OCI-LY3 (cell line): ENCODE data around the gene EPHB2.

Source experiments
- H2AFZ ChIP-seq: fragments of 200-600, 300-600 bp; shearing (Covaris generic); 2 replicates; pipeline ENCODE4 v1.6.0; 2014; ENCODE audit warnings: antibody characterized with exemption, low read depth, low read length
- H3K27ac ChIP-seq: fragments of 200-600, 300-600 bp; sonication (generic); 2 replicates; pipeline ENCODE4 v1.5.1; 2014; ENCODE audit warnings: mild to moderate bottlenecking, low read length, moderate library complexity, mixed read lengths
- H3K27me3 ChIP-seq: fragments of 200-600, 300-600 bp; sonication (generic); 2 replicates; pipeline ENCODE4 v1.6.1; 2014; ENCODE audit warnings: low read depth, low read length, mixed read lengths
- H3K36me3 ChIP-seq: fragments of 200-600, 300-600 bp; sonication (generic); replicated peaks from 2 replicates; pipeline ENCODE3; 2014; ENCODE audit warnings: low read depth, low read length, mixed read lengths
- H3K4me1 ChIP-seq: fragments of 300-600, 200-600 bp; sonication (generic); 2 replicates; pipeline ENCODE4 v1.6.1; 2014; ENCODE audit warnings: low read length, mixed read lengths
- H3K4me2 ChIP-seq: fragments of 200-600, 300-600 bp; sonication (generic); 2 replicates; pipeline ENCODE4 v1.6.1; 2014; ENCODE audit warnings: low read length, mixed read lengths
- H3K4me3 ChIP-seq: fragments of 300-600, 200-600 bp; sonication (generic); 2 replicates; pipeline ENCODE4 v1.5.1; 2014; ENCODE audit warnings: antibody characterized with exemption, mild to moderate bottlenecking, low read length, moderate library complexity
- H3K79me2 ChIP-seq: fragments of 300-600, 200-600 bp; shearing (Covaris generic); 2 replicates; pipeline ENCODE4 v1.6.1; 2014; ENCODE audit warnings: mild to moderate bottlenecking, low read length, mixed read lengths
- H3K9ac ChIP-seq: fragments of 300-600, 200-600 bp; shearing (Covaris generic); 2 replicates; pipeline ENCODE4 v1.6.0; 2014; ENCODE audit warnings: mild to moderate bottlenecking, low read length, moderate library complexity
- H3K9me3 ChIP-seq: fragments of 200-600, 300-600 bp; shearing (Covaris generic); 2 replicates; pipeline ENCODE4 v1.6.1; 2014; ENCODE audit warnings: low read length, mixed read lengths; ENCODE audit not compliant: insufficient read depth
- H4K20me1 ChIP-seq: fragments of 200-600, 300-600 bp; sonication (generic); 2 replicates; pipeline ENCODE4 v1.6.1; 2016; ENCODE audit warnings: low read length, mixed read lengths; ENCODE audit not compliant: insufficient read depth
- EZH2phosphoT487 ChIP-seq: fragments of 200-600 bp; shearing (Covaris generic); IDR thresholded peaks from 2 replicates; pipeline ENCODE4 v1.6.1; 2018; ENCODE audit warnings: antibody characterized with exemption, mixed run types, low read depth
- TF ChIP-seq, protein P1 (sequence below): fragments of 200-600, 300-600 bp; sonication (generic); IDR thresholded peaks from 2 replicates; pipeline ENCODE4 v1.5.1; 2014; ENCODE audit warnings: antibody characterized with exemption, low read length, low read depth

The EPHB2 gene

GRCh38 chr1:22830041-22830566 is 119.5 kb downstream of the EPHB2 start:
- no peak for TF ChIP-seq EZH2phosphoT487
- TF ChIP-seq, protein P1, sequence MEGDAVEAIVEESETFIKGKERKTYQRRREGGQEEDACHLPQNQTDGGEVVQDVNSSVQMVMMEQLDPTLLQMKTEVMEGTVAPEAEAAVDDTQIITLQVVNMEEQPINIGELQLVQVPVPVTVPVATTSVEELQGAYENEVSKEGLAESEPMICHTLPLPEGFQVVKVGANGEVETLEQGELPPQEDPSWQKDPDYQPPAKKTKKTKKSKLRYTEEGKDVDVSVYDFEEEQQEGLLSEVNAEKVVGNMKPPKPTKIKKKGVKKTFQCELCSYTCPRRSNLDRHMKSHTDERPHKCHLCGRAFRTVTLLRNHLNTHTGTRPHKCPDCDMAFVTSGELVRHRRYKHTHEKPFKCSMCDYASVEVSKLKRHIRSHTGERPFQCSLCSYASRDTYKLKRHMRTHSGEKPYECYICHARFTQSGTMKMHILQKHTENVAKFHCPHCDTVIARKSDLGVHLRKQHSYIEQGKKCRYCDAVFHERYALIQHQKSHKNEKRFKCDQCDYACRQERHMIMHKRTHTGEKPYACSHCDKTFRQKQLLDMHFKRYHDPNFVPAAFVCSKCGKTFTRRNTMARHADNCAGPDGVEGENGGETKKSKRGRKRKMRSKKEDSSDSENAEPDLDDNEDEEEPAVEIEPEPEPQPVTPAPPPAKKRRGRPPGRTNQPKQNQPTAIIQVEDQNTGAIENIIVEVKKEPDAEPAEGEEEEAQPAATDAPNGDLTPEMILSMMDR, result no peak
- no peaks in the 10 kb centered on the region for H3K36me3 ChIP-seq
- H3K79me2 ChIP-seq, result no peaks in the 10 kb centered on the region
- no peaks in the 10 kb centered on the region for H4K20me1 ChIP-seq
- no peak overlapping the region for H3K4me3 ChIP-seq
- no peaks in the 10 kb centered on the region for H3K27me3 ChIP-seq
- H3K4me1 ChIP-seq, result no peaks in the 10 kb centered on the region
- H2AFZ ChIP-seq, result no peak overlapping the region
- H3K4me2 ChIP-seq, result no peak overlapping the region
- H3K9me3 ChIP-seq, result no peaks in the 10 kb centered on the region
- H3K9ac ChIP-seq, result no peak overlapping the region
- no peak overlapping the region for H3K27ac ChIP-seq

GRCh38 chr1:22830757-22831340 is 120.2 kb downstream of the EPHB2 start:
- H3K79me2 ChIP-seq, result no peaks in the 10 kb centered on the region
- no peaks in the 10 kb centered on the region for H3K9me3 ChIP-seq
- H3K9ac ChIP-seq, result no peak overlapping the region
- no peak overlapping the region for H3K27ac ChIP-seq
- H4K20me1 ChIP-seq, result no peaks in the 10 kb centered on the region
- no peaks in the 10 kb centered on the region for H3K4me1 ChIP-seq
- no peaks in the 10 kb centered on the region for H3K27me3 ChIP-seq
- no peak for TF ChIP-seq EZH2phosphoT487
- TF ChIP-seq, protein P1, result no peak
- H3K4me2 ChIP-seq, result no peak overlapping the region
- H2AFZ ChIP-seq, result no peak overlapping the region
- H3K4me3 ChIP-seq, result no peak overlapping the region
- no peaks in the 10 kb centered on the region for H3K36me3 ChIP-seq

DNA sequence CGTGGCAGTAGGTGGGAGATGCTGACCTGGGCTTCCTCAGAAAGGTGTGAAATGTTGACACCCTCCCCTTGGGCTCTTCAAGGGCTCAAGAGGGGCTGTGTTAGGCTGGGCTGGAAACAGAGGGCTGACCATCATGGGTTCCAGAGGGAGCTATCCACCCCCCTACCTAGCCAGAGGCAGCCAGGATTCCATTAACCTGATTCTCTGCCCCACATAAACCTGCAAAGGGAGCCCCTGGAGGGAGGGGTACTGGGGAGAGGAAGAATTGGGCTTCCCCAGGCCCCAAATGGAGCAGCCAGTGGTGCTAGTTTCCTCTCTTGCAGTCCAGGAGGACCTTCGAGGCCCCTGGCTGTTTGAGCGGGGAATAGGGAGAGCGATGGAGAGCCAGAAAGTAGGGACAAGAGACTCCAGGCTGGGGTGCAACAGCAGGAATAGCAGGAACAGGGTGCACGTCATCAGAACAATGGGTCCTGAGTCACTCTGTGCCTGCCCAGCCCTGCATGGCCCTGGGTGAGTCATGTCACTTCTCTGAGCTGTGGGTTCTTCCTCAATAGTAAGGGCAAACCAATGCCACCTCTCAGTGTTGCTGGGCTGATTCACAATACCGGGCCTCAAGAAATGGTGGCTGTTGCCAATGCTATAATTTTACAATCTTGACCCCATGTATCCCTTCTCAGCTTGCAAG is 121.2 kb downstream of the EPHB2 start:
- Histone ChIP-seq H2AFZ (no peak overlapping the region), H3K79me2 (no peaks in the 10 kb centered on the region), H3K9me3 (no peaks in the 10 kb centered on the region), H3K27me3 (no peaks in the 10 kb centered on the region), H4K20me1 (no peaks in the 10 kb centered on the region), H3K36me3 (no peaks in the 10 kb centered on the region), H3K4me2 (no peak overlapping the region), H3K4me1 (no peaks in the 10 kb centered on the region), H3K9ac (no peak overlapping the region), H3K4me3 (no peak overlapping the region), H3K27ac (no peak overlapping the region)
- no peak for TF ChIP-seq EZH2phosphoT487
- TF ChIP-seq, protein P1, result no peak

DNA sequence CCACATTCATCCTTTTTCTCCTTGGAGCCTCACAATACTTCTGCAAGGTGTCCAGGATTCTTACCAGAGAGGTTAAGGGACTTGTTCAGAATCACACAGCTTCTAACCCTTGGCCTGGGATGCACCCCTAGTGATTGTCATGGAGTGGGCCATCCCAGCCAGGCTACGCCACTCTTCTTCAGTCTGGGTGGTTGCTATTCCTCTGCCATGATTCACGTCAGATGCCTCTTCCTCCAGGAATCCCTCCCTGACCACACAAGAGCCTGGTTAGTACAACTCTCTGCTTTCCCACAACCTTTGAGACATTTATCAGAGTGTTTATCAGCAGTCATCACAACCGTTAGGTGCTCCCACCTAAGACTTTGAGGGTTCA is 121.8 kb downstream of the EPHB2 start:
- H3K9me3 ChIP-seq, result no peaks in the 10 kb centered on the region
- H3K4me3 ChIP-seq, result no peak overlapping the region
- H3K79me2 ChIP-seq, result no peaks in the 10 kb centered on the region
- H3K4me1 ChIP-seq, result no peaks in the 10 kb centered on the region
- no peak for TF ChIP-seq EZH2phosphoT487
- TF ChIP-seq, protein P1, result no peak
- no peaks in the 10 kb centered on the region for H3K27me3 ChIP-seq
- H3K27ac ChIP-seq, result no peak overlapping the region
- H2AFZ ChIP-seq, result no peak overlapping the region
- no peak overlapping the region for H3K9ac ChIP-seq
- no peak overlapping the region for H3K4me2 ChIP-seq
- H3K36me3 ChIP-seq, result no peaks in the 10 kb centered on the region
- no peaks in the 10 kb centered on the region for H4K20me1 ChIP-seq
